NCI-H1417 (cell line): Measurements from ENCODE around the gene CLK4.

Experiments used
- DNase-seq, 3 experiments: peaks; one replicate each; lab custom pipeline; 2025; lab: John Stamatoyannopoulos, UW

CLK4 gene

GRCh38 chr5:178637356-178638074, 10.7 kb upstream of the CLK4 start:
- no peak for DNase-seq

DNA sequence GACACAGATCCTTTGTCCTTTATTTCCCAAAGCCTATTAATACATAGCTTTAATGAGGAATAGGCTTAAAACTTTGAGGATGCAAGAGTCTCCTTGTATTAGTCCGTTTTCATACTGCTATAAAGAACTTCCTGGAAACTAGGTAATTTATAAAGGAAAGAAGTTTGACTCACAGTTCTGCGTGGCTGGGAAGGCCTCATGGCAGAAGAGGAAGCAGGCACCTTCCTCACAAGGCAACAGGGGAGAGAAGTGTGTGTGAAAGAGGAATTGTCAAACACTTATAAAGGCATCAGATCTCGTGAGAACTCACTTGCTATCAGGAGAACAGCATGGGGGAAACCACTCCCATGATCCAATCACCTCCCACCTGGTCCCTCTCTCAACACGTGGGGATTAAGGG, 5.4 kb upstream of the CLK4 start:
- no peak for DNase-seq

GRCh38 chr5:178630951-178631350, 4.1 kb upstream of the CLK4 start:
- DNase-seq, result no peak

- DNase-seq, result no peak
Measured at GRCh38 chr5:178630475-178630930, 3.7 kb upstream of the CLK4 start.

DNA sequence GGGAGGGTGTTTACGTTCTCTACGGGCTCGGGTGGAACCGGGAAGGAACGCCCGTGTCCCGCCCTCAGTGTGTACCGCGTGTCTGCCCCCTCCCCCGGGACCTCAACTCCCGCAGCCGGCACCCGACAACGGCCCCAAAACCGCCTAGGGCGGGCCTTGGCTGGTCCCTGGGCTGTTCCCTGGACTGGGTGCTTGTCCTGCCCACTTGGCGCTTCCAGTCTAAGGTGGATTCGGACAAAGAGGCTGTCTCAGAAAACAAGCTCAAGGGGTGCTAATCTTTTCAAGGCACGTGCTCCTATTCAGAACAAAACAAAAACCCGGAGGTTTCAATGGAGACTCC, 379 bp upstream of the CLK4 start:
- no peak for DNase-seq

GRCh38 chr5:178625679-178626483, 969 bp downstream of the CLK4 start:
- peak in 1 of 3 experiments; percentile 35 for DNase-seq

GRCh38 chr5:178624631-178625546, 2.0 kb downstream of the CLK4 start:
- DNase-seq, result no peak

- DNase-seq, result peak in 1 of 3 experiments; percentile 24
Measured at GRCh38 chr5:178622679-178623247, 4.1 kb downstream of the CLK4 start.

GRCh38 chr5:178619390-178619789, 7.5 kb downstream of the CLK4 start:
- DNase-seq, result no peak

DNA sequence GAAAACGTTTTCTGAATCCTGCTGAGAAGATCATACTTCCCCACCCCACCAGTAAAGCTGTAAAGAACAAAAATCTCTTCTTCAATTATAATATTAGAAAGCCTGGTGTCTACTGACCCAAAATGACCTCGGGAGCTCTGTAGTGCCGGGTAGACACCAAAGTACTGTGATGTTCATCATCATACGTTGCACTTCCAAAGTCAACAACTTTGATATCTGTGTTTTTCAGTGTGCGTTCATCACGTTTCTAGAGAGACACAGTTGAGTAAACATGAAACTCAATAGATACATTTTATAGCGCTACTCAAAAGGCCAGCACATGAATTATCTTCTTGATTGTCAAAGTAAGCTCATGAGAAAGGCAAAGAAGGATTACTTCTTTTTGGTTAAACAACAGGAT, 14.6 kb downstream of the CLK4 start:
- peak in 1 of 3 experiments; percentile 2 for DNase-seq

GRCh38 chr5:178606269-178606668, 20.6 kb downstream of the CLK4 start:
- no peak for DNase-seq

GRCh38 chr5:178605788-178606187, 21.1 kb downstream of the CLK4 start:
- no peak for DNase-seq

DNA sequence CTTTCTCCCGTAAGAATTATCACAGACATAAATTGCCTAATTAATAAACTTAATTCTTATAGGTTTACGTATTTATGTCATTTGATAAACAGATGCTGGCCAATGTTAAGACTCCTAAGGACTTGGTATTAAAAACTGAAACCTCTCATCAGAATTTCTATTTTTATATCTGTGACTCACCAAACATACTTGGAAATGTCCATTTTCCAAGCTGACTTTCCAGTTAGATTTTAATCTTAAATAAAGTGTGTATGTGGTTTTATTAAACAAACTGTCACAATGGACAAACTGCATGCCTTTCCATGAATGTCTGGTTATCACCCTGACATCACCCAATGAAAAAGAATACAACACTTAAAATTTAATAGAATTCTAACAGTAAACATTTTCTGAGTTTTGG, 24.1 kb downstream of the CLK4 start:
- no peak for DNase-seq

DNA sequence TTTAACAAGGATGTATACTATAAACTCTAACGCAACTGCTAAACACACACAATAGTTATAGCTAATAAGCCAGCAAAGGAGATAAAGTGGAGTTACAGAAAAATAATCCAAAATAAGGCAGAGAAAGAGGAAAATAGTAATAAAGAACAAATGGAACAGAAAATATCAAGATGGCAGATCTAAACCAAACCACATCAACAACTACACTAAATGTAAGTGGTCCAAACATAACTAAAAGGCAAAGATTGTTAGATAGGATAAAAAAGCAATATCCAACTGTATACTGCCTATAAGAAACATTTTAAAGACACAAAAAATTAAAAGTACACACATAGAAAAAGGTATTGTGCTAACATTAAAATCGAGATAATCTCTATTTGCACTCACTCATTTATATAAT, 31.1 kb downstream of the CLK4 start:
- DNase-seq, result no peak

GRCh38 chr5:178595150-178595549, 31.7 kb downstream of the CLK4 start:
- DNase-seq, result no peak

GRCh38 chr5:178590924-178591423, 35.9 kb downstream of the CLK4 start:
- DNase-seq, result no peak

DNA sequence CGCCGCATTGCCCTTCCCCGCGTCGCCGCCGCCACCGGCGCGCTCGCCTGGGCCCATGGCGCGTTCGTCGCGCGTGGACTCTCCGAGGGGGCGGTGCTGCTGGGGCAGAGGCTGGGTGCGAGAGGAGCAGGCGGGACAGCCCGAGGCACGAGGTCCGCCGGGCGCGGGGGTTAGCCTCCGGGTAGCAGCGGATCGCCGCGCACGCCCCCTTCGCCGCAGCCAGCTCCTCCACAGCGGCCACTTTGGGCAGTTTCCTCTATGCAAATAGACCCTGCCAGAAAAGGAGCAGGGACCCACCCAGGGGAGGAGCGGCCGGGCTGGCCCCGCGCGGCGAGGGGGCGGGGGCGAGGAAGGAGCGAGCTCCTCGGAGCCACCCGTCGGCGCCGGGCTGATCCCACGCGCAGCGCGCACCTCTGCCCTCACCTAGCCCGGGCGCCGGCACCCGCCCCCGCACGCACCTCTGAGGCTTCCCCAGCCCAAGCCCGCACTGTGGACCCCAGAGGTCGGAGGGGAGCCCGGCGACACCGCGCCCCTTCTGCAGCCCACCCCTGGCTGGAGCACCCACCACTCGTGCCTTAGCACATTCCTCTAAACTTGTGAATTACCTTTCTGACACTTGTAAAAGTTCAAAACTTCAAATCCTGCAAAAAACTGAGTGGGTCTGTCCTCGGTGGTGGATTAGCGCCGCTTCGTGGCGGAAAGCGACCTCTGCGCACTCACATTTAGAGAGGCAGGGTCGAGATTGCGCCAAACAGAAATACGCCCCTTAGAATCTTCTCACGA, 36.5 kb downstream of the CLK4 start, which contains the start of gene COL23A1:
Gene COL23A1 (minus strand): TSS at position 253 of the 783 bp plus-strand sequence.
- DNase-seq, result no peak

- DNase-seq, result no peak
Measured at GRCh38 chr5:178589180-178590140, 37.4 kb downstream of the CLK4 start.

DNA sequence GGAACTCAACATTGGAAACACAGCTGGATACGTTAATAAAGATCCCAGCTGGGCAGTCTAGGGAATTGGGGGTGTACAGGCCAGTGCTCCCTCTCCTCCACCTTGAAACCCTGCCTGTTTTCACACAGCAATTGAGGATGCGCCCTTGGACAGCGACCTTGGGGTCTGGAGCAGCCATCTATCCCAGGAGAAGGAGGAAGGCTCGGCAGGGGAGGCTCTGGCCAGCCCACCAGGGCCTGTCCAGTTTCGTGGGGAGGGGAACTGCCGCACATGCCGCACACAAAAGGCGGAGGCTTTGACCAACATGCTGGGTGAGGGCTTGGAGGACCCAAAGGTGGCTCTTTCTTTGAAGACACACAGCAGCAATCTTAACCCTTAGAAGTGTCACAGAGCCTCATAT, 38.1 kb downstream of the CLK4 start:
- no peak for DNase-seq
